ENCODE data around the gene LAGE3. TPM values are rescaled to one million over a fixed set of nuclear protein-coding genes. Genes with fewer than 3 reads are reported as not detected.

LAGE3 gene
- total RNA-seq, 1 experiment from 2014 or later = 175 TPM

GRCh38 chrX:154436374-154436982, 42.6 kb downstream of the LAGE3 start:
- ChIA-PET CTCF (no interaction called here), POLR2A (interaction anchor here (0.7 kb wide), 1 partner anchor 14 kb away, joined by 3 read pairs; no protein-coding TSS in a partner anchor)
- no peaks in the 10 kb centered on the region for H3K27me3 ChIP-seq (ENCODE audit: control insufficient read depth, insufficient read depth, low read length)
- peaks cover 5% of the 10 kb centered on the region for H3K36me3 ChIP-seq (ENCODE audit: control insufficient read depth, insufficient read depth, low read length)
- TF ChIP-seq TCF7L2 (IDR thresholded peaks at IDR 0.05; ENCODE audit: low read depth, low read length) (no peak), CTCF (IDR thresholded peaks at IDR 0.05) (no peak), POLR2AphosphoS5 (IDR thresholded peaks at IDR 0.05; ENCODE audit: low read depth, low read length) (no peak), SIN3A (IDR thresholded peaks at IDR 0.05; ENCODE audit: borderline replicate concordance, insufficient read depth, low read depth, low read length) (no peak), REST (IDR thresholded peaks at IDR 0.05; ENCODE audit: insufficient read depth in 1 of 2, low read depth in 2 of 2, low read length in 1 of 2) (no peak)
- intact Hi-C loops (cut with micrococcal nuclease; ENCODE audit: unreplicated experiment) (no loop called here), in situ Hi-C loops (cut with HindIII; ENCODE audit: low pct_unique_long_range_greater_than_20kb, low sequenced_read_pairs) (no loop called here)
- BruUV-seq (replicated peaks) = no TSS peak
- peak overlapping the region; percentile 72 for H3K27ac ChIP-seq (ENCODE audit: low read length)
- H3K9me3 ChIP-seq (ENCODE audit: control insufficient read depth, insufficient read depth, low read depth, low read length) = no peaks in the 10 kb centered on the region
- ATAC-seq (peak; percentile 64), DNase-seq (ENCODE audit: low read depth, low spot score) (no peak)
- peak overlapping the region; percentile 87 to 90 for H3K4me3 ChIP-seq (ENCODE audit: low read depth in 2 of 2, low read length in 2 of 2)
- peaks cover 13% of the 10 kb centered on the region for H3K4me1 ChIP-seq (ENCODE audit: control insufficient read depth, insufficient read depth, low read length)

GRCh38 chrX:154435171-154435733, 43.8 kb downstream of the LAGE3 start:
- BruUV-seq (replicated peaks) = no TSS peak
- H3K36me3 ChIP-seq (ENCODE audit: control insufficient read depth, insufficient read depth, low read length) = peaks cover 6% of the 10 kb centered on the region
- TF ChIP-seq POLR2AphosphoS5 (IDR thresholded peaks at IDR 0.05; ENCODE audit: low read depth, low read length) = no peak
- no peak for TF ChIP-seq REST (IDR thresholded peaks at IDR 0.05; ENCODE audit: insufficient read depth in 1 of 2, low read depth in 2 of 2, low read length in 1 of 2)
- TF ChIP-seq TCF7L2 (IDR thresholded peaks at IDR 0.05; ENCODE audit: low read depth, low read length) = no peak
- TF ChIP-seq SIN3A (IDR thresholded peaks at IDR 0.05; ENCODE audit: borderline replicate concordance, insufficient read depth, low read depth, low read length) = no peak
- TF ChIP-seq CTCF (IDR thresholded peaks at IDR 0.05) = no peak
- no peaks in the 10 kb centered on the region for H3K9me3 ChIP-seq (ENCODE audit: control insufficient read depth, insufficient read depth, low read depth, low read length)
- CTCF ChIA-PET = no interaction called here
- ATAC-seq (no peak), DNase-seq (ENCODE audit: low read depth, low spot score) (no peak)
- H3K4me3 ChIP-seq (ENCODE audit: low read depth in 2 of 2, low read length in 2 of 2) = no peak overlapping the region
- no peak overlapping the region for H3K27ac ChIP-seq (ENCODE audit: low read length)
- POLR2A ChIA-PET = interaction anchor here (0.6 to 0.7 kb wide), 2 partner anchors 32 to 583 kb away, joined by 5 to 12 read pairs; no protein-coding TSS in a partner anchor
- in situ Hi-C loops (cut with HindIII; ENCODE audit: low pct_unique_long_range_greater_than_20kb, low sequenced_read_pairs) = no loop called here
- intact Hi-C loops (cut with micrococcal nuclease; ENCODE audit: unreplicated experiment) = no loop called here
- H3K27me3 ChIP-seq (ENCODE audit: control insufficient read depth, insufficient read depth, low read length) = no peaks in the 10 kb centered on the region
- H3K4me1 ChIP-seq (ENCODE audit: control insufficient read depth, insufficient read depth, low read length) = peaks cover 25% of the 10 kb centered on the region
